Aortic smooth muscle cell (primary cell): ENCODE data around the gene TBCE. TPM values are rescaled to one million over a fixed set of nuclear protein-coding genes. Genes with fewer than 3 reads are reported as not detected.

Experiments
- total RNA-seq: library from RNA; depleted of rRNA; stranded (reverse); fragments of >200 nt; gene quantifications from 2 replicates; pipeline ENCODE4 v1.2.3, GENCODE V29; 2014

Gene TBCE
- total RNA-seq, result 27.2 and 30.4 TPM in 2 replicates

DNA sequence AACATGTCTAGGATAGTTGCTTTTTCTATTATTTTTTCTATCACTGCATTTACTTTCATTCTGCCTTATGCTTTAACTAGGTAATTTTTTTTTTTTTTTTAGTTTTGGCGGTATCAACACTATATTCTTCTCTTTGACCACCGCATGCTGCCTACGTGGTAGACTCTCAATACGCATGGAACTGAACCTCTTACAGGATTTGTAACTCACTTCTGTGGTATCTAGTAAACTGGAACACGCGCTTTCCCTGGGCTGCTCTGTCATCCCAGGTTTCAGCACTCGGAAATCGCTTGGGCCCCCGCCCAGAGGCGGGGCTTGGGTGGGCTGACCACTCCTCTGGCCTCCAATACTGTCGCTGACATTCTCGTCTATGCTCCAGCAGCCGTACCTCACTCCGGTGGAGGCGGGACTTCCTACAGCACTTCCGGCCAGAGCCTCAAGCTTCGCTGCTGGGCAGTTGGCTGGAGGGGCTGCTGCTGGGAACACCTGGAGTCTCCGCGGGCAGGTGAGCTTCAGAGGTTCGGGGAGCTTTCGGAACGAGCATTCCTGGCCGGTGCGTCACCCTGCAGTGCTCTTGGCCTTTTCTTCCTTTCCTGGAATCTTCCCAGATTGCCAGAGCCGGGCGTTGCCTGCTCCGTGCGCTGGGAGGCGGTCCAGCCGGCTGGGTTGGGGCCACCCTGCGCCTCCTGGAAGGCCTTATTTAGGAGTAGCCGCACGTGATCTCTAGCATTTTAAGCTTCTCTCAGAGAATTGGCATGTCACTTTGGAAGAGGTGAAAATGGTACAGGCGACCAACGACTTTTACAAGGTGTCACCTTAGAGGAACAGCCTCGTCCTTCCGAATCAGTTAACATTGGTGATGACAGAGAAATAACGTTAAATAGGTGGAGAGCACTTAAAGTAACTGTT lies at the start of gene TBCE:
Gene TBCE, plus strand, starts transcription at position 428 of the 909 bp plus-strand sequence. CDS start 12,623 bp downstream, outside the sequence.

GRCh38 chr1:235327559-235328270 lies 39.5 kb upstream of the TBCE start, which contains the start of gene ARID4B:
ARID4B (minus strand) TSS chr1:235328179; CDS start chr1:235326919, 1,260 bp downstream.

DNA sequence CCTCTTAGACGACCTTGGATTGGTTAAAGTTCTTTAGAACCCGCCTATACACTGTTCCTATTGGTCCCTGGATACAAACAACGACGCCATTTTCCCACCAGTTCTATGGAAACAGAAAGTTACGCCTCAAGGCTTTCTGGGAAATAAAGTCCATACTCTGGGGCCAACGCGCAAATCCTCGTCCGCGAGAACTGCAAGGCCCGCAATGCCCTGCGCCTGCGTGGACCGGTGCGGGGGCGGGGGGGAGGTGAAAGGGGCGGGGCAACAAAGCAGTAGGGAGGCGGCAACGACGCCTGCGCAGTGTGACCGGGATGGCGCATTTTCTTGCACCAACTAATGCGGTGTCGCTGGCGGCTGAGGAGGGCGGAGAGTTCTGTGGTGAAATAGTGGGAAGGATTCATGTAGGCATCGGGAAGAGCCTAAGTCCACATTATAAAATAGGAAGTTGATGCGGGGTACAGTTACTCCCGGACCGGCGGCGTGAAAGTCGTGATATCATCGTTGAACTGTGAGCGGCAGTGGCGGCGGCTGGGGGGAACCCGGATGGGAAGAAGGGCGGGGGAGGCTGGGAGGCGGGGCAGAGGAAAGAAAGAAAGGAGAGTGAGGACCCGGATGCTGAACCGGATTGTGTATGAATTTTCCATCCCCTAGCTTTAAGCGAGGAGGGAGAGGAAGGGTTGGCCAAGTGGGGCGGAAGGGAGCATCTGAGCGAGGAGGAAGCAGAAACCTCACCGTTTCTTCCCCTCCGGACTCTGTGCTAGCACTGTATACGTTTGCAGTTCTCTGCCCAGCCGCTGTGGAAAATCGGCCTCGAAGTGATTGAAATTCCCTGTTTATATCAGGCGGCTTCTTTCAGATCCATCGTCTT lies 38.7 kb upstream of the TBCE start, which contains the start of gene GGPS1:
Gene GGPS1, plus strand, starts transcription at position 300 of the 868 bp plus-strand sequence. CDS start 6,695 bp downstream, outside the sequence.

Other genes with a start within 250 kb of the TBCE start
- gene TOMM20, start 238.6 kb upstream of the TBCE start, total RNA-seq, result 71.2 and 80.1 TPM in 2 replicates
- 55.1 and 58.6 TPM in 2 replicates for gene RBM34, start 206.2 kb upstream of the TBCE start, total RNA-seq
- 42.1 and 45.1 TPM in 2 replicates for gene ARID4B, start 39.2 kb upstream of the TBCE start, total RNA-seq
- gene GGPS1, start 38.9 kb upstream of the TBCE start, total RNA-seq, result 20.3 and 25.1 TPM in 2 replicates
- 40.2 and 44.0 TPM in 2 replicates for gene B3GALNT2, start 137.0 kb downstream of the TBCE start, total RNA-seq